ENCODE measurements around the gene PAPOLG.

Gene PAPOLG

DNA sequence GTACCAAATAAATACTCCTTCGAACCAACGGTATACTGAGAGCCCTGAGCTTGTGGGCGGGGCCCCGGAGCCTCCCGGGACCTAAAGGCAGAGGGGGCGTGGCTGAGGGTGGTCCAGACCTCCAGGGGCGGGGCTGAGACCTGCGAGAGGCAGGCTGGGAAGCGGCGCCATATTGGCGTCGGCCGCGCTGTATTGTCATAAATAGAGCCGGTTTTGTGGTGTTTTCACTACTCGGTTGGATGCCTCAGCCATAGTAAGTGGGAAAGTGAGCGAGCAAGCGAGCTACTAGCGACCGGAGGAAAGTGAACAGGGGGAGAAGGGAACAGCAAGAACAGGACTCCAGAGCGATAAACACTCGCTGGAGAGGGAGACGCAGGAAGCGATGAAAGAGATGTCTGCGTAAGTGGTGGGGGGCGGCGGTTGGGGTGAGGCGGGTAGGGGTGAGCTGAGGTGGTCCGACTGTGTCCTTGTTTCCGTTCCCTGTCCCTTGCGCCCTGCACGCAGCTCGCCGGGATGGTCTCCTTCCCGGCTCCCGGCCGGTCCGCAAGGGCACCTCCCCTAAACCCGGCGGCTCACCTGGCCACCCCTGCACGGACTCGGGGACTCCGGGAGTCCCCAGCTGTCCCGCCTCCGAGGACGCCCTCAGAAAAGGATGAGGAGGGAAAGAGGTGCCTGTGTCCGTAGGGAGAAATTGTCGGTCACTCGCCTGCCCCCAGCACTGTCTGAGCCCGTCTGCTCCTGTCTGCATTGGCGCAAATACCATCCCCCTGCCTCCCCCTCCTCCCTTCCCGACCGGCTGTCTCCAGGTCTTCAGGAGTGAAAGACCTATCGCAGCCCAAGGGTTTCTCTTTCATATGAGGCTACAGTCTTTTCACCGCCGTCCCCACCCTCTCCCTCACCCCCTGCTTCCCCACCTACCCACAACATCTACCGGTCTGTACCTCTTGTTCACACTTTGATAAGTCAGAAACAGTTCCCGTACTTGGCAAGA, at the start of gene PAPOLG:
TSS of gene PAPOLG (plus strand) at position 172 of the 991 bp plus-strand sequence. CDS start at position 383, 211 bp downstream.
- peak; percentile 70 for DNase-seq

DNA sequence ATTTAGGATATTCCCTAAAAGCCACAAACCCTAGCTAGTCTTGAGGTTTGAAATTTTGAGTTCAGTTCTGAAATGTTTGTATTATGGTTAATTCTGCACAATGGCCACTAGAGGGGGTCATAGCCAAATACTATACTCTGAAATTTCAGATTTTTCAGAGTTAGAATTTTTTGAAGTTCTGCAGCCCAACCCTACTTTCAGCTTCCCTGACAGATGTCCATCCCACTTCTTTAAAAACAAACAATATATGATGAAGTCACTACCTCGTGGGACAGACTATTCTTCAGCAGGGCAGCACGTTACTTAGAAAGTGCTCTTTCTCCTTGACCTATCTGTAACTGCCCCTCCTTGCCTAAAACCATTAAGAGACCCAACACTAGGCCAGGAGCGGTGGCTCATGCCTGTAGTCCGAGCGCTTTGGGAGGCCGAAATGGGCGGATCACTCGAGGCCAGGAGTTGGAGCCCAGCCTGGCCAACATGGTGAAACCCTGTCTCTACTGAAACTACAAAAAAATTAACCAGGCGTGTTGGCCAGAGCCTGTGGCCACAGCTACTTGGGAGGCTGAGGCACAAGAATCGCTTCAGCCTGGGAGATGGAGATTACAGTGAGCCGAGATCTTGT, 48.2 kb upstream of the PAPOLG start:
- no peak for DNase-seq

DNA sequence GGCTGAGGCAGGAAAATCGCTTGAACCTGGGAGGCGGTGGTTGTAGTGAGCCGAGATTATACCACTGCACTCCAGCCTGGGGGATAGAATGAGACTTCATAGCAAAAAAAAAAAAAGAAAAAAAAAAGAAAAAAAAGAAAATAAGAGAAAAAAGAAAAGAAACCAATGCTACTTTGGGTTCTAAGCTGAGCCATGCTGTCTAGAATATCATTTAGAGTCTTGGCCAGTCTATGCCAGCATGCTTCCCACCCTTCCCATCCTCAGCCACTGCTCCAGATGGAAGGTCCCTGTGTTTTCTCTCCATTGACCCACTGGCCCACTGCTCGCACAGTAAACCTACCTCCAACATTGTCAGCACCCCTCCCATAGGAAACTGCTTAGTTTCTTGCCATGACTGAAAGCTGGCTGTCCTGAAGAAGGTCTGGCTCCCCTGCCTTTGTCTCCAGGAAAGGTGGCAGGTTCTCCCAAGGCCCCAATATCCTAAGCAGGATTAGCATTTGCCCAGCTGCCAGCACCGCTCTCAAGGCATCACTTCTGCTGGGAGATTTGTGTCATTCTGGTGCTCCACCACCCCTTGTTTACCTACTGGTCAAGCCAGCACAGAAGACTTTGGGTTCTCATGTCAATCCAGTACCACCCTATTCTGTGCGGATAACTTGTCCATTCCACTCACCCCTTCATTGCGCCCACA, 47.3 kb upstream of the PAPOLG start:
- DNase-seq: no peak

DNA sequence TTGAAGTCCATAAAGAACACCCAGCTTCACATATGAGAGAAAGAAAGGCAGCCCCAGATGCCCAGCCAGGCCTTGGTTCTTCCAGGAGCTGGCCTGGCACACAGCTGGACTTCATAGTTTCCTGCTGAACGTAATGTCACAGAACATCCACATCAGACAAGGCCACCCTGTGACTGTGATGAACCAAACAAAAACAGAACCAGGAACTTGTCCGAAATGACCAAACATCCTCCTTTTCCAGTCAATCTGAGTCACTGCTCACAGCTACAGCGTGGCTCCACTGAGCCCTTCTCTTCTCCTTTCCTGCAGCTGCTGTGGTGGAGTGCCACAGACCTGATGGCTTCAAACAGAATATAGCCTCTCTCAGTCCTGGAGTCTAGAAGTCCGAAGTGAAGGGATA, 45.4 kb upstream of the PAPOLG start:
- no peak for DNase-seq

DNA sequence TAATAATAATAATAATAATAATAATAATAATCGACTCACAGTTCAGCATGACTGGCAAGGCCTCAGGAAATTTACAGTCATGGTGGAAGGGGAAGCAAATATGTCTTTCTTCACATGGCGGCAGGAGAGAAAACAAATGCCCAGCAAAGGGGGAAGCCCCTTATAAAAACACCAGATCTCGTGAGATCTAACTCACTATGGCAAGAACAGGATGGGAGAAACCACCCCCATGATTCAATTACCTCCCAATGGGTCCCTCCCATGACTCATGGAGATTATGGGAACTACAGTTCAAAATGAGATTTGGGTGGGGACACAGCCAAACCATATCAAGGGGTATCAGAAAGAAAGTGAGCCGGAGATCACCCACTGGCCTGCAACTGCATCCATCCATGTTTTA, 40.5 kb upstream of the PAPOLG start:
- no peak for DNase-seq

DNA sequence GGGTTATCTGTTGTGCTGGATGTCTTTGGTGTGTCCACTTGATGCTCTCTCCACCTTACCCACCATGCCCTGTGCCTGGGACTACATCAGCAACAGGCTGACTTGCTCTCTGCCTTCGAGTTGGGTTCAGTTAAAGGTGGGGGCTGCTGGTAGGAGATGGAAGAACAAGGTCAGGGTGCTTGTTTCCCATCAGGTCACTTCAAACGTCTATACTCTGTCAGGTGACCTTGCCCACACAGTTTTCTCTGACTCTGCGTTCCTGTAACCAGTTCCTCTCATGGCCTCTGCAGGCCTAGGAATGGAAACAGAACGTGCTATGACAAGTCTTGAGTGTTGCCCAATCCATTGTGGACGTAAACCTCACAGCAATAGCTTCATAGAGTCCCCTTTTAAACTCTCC, 38.4 kb upstream of the PAPOLG start:
- DNase-seq: no peak

DNA sequence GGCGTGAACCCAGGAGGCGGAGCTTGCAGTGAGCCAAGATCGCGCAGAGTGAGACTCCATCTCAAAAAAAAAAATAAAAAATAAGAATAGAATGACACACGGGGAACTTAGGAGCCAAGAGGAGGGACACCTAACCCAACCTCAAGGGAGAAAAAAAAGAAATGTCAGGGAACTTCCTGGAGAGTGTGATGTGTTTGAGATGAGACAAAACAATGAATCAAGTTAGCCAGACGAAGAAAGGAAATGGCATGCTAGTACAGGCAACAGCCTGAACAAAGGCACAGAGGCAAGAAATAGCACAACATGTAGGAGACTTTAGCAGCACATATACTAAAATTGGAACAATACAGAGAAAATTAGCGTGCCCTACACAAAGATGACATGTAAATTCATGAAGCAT, 36.7 kb upstream of the PAPOLG start:
- DNase-seq: no peak

DNA sequence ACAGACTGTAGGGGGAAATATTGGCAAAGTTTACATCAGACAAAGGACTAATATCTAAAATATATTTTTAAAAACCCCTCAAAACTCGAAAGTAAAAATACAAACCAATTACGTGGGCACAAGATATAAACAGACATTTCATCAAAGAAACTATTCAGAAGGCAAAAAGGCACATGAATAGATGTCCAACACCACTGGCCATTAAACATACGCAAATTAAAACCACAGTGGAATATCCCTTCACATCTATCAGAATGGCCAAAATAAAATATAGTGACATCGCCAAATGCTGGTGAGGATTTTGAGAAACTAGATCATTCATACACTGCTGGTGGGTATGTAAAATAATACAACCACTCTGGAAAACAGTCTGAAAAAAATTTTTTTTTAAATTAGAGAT, 30.6 kb upstream of the PAPOLG start:
- DNase-seq: no peak

DNA sequence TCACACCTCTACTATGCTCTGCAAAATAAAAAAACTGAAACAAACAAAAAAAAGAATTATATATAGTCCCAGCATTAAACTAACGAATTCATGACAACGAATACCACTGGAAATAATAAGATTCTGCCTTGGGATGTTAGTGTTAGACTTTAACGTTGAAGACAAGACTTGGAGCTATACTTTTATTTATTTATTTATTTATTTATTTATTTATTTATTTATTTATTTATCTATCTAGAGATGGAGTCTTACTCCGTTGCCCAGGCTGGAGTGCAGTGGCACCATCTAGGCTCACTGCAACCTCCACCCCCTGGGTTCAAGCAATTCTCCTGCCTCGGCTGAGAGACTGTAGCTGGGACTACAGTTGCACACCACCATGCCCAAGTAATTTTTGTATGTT, 27.2 kb upstream of the PAPOLG start:
- no peak for DNase-seq

DNA sequence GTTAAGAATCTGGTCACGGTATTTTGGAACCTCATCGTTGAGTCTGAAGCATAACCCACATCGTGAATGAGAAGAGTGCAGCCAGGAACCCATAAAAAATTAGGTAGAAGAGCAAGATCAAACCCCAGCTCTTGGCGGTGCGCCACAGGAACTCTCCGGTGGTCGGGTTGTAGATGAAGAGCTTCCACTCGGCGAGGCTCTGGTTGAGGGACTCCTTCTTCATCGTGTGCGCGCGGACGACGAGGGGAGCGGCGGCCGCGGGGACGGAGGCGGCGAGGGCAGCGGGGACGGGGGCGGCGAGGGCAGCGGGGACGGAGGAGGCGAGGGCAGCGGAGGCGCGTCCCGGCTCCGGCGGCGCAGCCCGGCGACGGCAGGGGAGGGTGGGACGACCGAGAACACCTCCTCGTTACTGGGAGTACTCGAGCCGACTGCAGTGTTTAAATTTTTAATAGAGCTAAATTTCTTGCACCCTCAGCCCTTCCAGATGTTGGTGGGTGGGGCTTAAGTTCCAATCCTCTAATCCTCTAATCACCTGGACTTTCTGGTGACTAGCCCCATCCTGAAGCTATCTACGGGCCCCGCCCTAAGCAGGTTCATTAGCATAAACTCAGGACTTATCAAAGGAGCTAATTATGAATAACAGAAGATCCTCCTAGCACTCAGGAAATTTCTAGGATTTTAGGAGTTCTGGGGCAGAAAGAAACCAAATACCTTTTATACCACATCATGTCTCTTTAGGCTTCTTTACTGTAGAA, 20.4 kb upstream of the PAPOLG start:
- no peak for DNase-seq

DNA sequence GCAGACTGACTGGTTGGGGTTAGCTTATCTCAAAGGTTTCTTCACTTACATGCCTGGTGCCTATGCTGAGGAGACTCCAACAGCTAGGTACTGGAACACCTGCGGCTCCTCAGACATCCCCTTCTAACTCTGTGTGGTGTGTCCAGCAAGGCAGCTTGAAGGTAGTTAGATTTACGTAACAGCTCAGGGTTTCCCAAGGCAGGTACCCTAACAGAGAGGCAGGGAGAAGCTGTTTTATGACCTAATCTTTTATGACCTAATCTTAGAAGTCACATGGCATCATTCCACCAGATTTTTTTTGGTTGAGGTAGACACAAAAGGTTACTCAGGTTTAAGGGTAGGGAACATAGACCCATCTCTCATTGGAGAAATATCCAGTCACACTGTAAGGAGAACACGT, 17.4 kb upstream of the PAPOLG start:
- no peak for DNase-seq

DNA sequence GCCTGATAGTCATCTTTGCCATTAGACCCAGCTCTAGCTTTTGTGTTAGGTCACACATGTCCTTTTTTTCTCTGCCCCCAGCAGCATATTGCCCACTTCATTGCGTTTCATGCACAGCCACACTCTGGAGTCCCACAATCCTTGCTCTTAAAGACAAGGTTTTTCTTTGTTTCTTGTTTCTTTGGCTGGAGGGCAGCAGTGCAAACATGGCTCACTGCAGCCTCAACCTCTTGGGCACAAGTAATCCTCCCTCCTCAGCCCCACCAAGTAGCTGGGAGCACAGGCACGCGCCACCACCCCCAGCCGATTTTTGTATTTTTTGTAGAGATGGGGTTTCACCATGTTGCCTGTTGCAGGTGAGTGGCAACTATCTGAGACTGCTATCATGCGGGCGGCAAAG, 16.9 kb upstream of the PAPOLG start:
- DNase-seq: no peak

DNA sequence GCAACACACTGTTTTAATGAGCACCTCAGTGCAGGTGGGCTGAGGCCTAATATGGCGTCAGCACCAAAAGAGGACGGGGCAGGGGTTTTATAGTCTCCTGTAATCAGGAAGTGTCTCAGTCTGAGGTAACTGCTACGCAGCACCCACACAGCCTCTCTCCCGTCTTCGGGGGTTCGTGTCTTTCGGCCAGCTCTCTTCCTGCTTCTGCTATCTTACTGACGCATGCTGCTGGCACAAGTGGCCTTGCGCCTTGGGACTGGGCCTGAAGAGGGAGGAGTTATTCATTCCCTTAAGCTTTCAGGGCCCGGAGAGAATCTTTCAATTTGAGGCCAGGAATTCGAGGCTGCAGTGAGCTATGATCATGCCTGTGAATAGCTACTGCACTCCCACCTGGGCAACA, 14.5 kb upstream of the PAPOLG start:
- no peak for DNase-seq

DNA sequence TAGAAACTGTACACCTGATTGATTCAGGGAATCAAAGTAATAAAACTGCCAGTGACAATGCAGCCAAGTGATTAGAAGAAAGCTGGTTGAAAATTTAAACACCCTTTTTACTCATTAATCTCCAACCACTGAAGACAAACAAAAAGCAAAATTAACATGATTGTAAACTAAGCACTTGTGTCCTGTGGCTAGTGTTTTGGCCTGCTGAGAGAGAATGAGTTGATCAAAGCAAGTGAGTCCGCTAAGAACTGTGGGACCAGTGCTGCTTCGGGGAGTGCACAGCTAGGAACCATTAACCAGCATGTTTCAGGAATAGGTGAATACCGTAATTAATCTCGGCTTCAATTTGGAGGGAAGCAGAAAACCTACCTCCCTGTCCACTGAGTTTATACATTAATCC, 13.6 kb upstream of the PAPOLG start:
- DNase-seq: no peak

DNA sequence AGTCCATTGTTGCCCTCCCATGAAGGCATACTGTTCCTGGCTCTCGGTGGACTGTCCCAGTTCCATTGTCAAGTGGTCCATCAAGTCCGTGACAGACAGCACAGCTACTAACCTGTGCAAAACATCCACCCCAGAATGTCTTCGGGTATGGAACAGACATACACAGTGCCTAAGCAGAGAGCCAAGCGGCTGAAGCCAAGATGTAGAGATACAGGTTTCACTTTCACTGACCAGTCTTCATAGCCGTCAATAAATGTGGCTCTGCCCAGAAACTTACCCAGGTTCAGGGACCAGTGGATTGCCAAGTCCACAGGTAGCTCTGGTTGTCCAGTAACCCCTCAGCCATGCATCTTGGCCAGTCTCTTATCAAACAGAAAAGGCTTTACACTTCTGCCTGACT, 10.7 kb upstream of the PAPOLG start:
- DNase-seq: no peak

DNA sequence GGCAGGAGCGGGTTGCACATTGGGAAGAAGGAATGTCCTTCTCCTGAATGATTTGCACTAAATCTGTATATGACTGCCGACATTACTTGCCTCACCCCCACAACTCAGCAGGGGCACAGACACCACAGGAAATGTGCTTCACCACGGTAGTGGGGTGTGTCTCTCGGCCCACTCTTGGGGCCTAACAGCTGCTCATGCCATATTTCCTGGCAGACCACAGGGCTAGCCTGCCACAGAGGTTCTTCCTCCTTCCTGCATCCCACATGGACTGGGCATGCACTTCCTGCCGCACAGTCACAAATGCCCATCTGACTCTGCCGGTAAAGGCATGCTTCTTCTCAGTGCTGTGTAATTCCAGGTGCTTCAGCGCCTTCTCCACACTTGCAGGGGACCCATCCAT, 10.3 kb upstream of the PAPOLG start:
- DNase-seq: no peak

DNA sequence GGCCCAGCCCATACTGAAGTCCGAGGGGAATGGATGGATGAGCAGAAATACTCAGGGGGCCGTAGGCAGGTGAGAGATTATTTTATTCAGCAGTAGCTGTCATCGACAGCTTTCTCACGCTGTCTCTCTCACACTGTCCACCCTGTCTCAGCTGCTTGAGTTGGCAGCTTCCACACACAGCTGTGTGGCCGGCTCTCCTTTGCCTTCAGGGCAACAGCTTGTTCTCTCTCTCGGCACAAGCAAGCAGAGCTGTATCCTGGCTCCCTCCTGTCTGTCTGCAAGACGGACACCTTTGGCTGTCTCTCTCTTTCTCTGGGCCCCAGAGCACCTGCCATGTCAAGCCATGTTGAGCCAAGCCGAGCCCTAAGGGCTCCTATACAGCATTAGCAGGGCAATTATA, 9.8 kb upstream of the PAPOLG start:
- no peak for DNase-seq

DNA sequence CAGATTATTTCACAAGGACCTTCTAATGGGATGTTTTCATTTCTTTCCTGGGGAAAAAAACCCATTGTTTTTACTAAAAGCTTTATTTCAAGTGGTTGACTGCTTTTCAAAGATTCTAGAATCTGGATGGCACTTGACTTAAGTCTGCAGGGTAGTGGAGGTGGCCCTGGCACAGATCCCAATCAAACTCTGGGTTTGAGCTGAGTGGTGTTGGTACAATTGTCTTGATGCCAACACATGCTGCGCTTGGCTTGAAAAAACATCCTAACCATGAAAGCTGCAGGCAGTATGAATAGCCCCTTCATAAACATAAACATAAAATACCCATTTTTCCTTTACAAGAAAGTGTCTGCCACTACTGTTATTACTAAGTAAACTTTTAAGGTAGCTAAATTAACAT, 3.6 kb downstream of the PAPOLG start:
- DNase-seq: no peak

DNA sequence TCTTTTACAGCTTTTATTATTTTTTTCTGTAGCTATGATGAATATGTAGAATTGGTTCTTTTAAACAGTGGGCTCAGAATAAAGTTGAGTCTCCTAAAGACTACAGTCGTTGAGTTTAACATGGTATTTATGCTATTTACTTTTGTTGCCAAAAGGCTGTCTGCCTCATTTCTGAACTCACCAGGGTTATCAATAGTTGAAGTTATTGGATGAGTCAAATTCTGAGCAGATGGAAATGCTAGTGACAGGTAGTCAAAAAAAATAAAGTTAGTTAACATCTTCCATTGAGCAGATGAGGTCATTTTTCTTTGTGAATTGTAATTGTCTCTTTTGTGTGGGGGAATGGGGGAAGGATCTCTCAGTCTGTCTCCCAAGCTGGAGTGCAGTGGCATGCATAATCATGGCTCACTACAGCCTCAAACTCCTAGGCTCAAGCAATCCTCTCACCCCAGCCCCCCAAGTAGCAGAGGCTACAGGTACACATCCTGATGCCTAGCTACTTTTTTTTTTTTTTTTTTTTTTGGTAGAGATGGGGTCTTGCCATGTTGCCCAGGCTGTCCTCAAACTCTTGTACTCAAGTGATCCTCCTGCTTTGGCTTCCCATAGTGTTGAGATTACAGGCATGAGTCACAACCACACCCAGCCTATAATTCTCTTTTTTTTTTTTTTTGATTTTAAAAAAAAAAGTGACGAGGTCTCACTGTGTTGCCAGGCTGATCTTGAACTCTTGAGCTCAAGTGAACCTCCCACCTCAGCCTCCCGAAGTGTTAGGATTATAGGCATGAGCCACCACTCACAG, 8.9 kb downstream of the PAPOLG start:
- no peak for DNase-seq

DNA sequence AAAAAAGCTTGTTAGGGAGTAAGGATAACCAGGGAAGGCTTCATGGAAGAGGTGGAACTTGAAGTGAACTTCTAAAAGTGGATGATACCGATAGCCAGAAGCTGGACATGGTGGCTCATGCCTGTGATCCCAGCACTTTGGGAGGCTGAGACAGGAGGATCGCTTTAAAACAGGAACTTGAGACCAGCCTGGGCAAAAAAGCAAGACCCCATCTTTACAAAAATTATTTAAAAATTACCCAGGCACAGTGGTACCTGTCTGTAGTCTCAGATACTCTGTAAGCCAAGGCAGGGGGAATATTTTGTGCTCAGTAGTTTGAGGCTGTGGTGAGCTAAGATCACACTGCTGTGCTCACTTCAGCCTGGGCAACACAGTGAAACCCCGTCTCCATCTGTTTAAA, 10.2 kb downstream of the PAPOLG start:
- DNase-seq: no peak

DNA sequence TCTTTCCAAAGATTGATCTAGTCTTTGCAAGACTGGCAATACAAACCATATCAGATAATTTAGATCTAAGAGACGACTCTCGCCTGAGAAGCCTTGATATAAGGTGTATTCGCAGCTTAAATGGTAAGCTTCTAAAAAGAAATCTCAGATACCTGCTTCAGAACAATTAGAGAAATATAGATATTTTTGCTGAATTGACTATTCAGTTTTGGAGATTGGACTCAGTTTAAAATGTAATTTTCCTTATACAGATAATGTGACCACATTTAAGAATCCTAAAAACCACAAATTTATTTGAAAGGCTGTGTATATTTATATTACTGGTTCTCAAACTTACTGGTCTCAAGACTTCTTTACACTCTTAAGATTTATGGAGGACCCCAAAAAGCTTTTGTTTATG, 15.4 kb downstream of the PAPOLG start:
- DNase-seq: no peak

DNA sequence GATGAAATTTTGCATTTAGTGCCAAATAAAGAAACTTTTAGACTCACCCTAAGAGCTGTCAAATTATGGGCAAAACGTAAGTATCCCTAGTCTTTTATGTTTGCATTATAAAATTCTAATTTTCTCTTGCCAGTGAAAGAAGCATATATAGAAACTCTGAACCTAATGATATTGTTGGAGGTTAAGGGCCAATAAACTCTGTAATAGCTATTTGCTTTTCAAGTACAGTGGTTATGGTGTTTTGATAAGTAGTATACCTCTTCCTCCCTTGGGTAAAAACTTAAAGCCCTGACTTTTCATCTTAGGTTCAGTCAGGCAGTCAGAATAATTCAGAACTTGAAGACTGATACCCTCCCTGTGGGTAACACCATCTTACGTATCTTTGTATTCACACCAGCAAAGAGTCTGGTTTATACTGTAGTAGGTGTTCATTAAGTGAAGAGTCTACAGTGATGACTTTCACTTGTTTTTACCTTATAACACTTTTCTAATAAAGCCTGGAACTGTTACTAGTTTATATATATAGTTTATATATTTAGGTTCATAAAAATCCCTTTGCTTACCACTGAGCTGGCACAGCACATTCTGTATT, 19.1 kb downstream of the PAPOLG start:
- DNase-seq: no peak

Data from GOT3 (cell line).